Activated T-helper 2 cell treated with anti-CD3 and anti-CD28 coated beads, Interferon-gamma antibody, Interleukin-2, Interleukin-4, amounts not matched to agents 10 μg/mL and 5 μg/mL and 100 μg/mL, durations not matched to agents 14 hours and 24 hours and 36 hours (primary cell): ENCODE results near the gene PNMT. TPM values are rescaled to one million over a fixed set of nuclear protein-coding genes. Genes with fewer than 3 reads are reported as not detected.

Source experiments
- DNase-seq: peaks from one replicate; pipeline ENCODE4 v3.0.0; 2021; ENCODE audit warnings: low spot score
- H3K27ac Mint-ChIP-seq: one replicate; pipeline ENCODE4 v1.8.0; 2021; ENCODE audit warnings: mixed read lengths
- H3K27me3 Mint-ChIP-seq: one replicate; pipeline ENCODE4 v1.8.0; 2021; ENCODE audit warnings: low read depth, mixed read lengths
- H3K36me3 Mint-ChIP-seq: one replicate; pipeline ENCODE4 v1.8.0; 2021; ENCODE audit warnings: low read depth, mixed read lengths
- H3K4me1 Mint-ChIP-seq: one replicate; pipeline ENCODE4 v1.8.0; 2021; ENCODE audit warnings: low read depth, mixed read lengths
- H3K4me3 Mint-ChIP-seq: one replicate; pipeline ENCODE4 v1.8.0; 2021; ENCODE audit warnings: low read depth, mild to moderate bottlenecking, moderate library complexity, mixed read lengths
- H3K9me3 Mint-ChIP-seq: one replicate; pipeline ENCODE4 v1.8.0; 2021; ENCODE audit warnings: mixed read lengths
- intact Hi-C: fragments of 100-400 bp; cut with micrococcal nuclease; formaldehyde crosslinking; loops from one replicate; pipeline ENCODE4 v1.15.1; 2023
- total RNA-seq: library from RNA; stranded (reverse); gene quantifications from 2 replicates; pipeline ENCODE4 v1.2.3, GENCODE V29; 2022

PNMT gene
- total RNA-seq, 1 donor from 2014 or later, result not detected

DNA sequence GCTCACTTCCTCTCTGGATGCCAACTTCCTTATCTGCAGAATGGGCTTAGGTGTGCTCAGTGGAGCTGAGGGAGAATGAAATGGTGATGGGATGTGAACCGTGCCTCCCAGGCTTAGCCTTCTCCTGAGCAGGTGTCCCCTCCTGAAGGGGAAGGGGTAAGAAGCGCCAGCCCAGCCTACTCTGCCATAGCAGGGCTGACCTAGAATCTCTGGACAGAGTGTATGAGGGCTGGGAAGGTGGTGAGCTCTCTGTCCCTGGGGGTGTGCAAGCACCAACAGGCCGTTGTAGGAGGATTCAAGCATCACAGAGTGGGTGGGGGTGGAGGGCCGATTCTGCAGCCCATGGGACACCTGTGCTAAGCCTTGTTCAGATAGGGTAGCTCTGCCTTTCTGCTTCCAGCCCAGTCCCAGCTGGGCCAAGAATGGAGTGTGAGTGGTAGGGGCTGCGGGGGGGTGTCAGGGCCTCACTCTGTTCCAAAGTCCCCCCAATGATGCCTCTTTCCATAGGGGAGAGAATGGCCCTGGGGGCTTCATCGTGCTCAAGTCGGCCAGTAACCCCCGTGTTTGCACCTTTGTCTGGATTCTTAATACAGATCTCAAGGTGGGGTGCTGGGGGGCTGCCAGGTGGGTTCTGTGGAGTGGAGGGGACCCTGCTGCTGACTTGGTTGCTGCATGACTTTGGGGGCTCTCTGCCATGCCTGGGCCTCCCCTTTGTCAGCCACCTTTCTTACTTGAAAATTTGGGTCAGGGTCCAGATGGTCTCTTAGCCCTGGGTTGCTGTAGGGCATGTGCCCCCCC is 6.3 kb upstream of the PNMT start:
- no peak for DNase-seq
- Mint-ChIP-seq H3K4me3 (no peak overlapping the region), H3K4me1 (no peaks in the 10 kb centered on the region), H3K9me3 (no peaks in the 10 kb centered on the region), H3K36me3 (peaks cover 19% of the 10 kb centered on the region), H3K27me3 (peaks cover 8% of the 10 kb centered on the region), H3K27ac (no peak overlapping the region)
- intact Hi-C loops, result no loop called here

- Mint-ChIP-seq H3K4me3 (no peak overlapping the region), H3K27me3 (peaks cover 9% of the 10 kb centered on the region), H3K27ac (no peak overlapping the region), H3K9me3 (no peaks in the 10 kb centered on the region), H3K4me1 (no peaks in the 10 kb centered on the region), H3K36me3 (peaks cover 18% of the 10 kb centered on the region)
- intact Hi-C loops, result no loop called here
- no peak for DNase-seq
Observed at GRCh38 chr17:39662551-39663339, 5.5 kb upstream of the PNMT start.

DNA sequence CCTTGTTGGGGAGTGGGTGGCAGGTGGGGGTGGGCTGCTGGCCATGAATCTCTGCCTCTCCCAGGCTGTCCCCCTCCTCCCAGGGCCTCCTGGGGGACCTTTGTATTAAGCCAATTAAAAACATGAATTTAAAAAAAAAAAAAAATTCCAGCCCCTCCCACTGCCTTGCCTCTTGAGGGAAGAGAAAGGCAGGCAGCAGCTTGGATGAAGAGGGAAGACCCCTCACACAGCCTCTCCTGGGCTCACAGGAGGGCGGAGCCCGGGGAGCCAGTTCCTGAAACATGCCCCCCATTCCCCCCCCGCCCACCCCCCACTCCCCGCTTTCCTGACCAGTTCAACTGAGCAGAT is 4.9 kb upstream of the PNMT start:
- peaks cover 12% of the 10 kb centered on the region for H3K36me3 Mint-ChIP-seq
- peaks cover 9% of the 10 kb centered on the region for H3K27me3 Mint-ChIP-seq
- no peak overlapping the region for H3K27ac Mint-ChIP-seq
- intact Hi-C loops, result no loop called here
- H3K9me3 Mint-ChIP-seq, result no peaks in the 10 kb centered on the region
- H3K4me1 Mint-ChIP-seq, result no peaks in the 10 kb centered on the region
- DNase-seq, result no peak
- no peak overlapping the region for H3K4me3 Mint-ChIP-seq

- intact Hi-C loops, result no loop called here
Observed at GRCh38 chr17:39663688-39664580, 4.3 kb upstream of the PNMT start.

GRCh38 chr17:39664581-39665561 is 3.4 kb upstream of the PNMT start, which contains the start of gene TCAP:
Gene TCAP (plus strand): TSS chr17:39665349. CDS start chr17:39665360, 11 bp downstream.
- Mint-ChIP-seq H3K27me3 (peaks cover 18% of the 10 kb centered on the region), H3K27ac (no peak within 1 kb of the TSS), H3K9me3 (no peaks in the 10 kb centered on the region), H3K4me1 (peaks cover 4% of the 10 kb centered on the region), H3K4me3 (no peak within 1 kb of the TSS), H3K36me3 (peaks cover 12% of the 10 kb centered on the region)
- intact Hi-C loops, result no loop called here
- no peak for DNase-seq

More at GRCh38 chr17:39663688-39664580, 4.3 kb upstream of the PNMT start:
- H3K9me3 Mint-ChIP-seq, result no peaks in the 10 kb centered on the region
- H3K4me1 Mint-ChIP-seq, result peaks cover 4% of the 10 kb centered on the region
- H3K27ac Mint-ChIP-seq, result no peak overlapping the region
- peaks cover 12% of the 10 kb centered on the region for H3K36me3 Mint-ChIP-seq
- peaks cover 14% of the 10 kb centered on the region for H3K27me3 Mint-ChIP-seq
- DNase-seq, result no peak
- no peak overlapping the region for H3K4me3 Mint-ChIP-seq

GRCh38 chr17:39665642-39666224 is 2.5 kb upstream of the PNMT start:
- no peak overlapping the region for H3K27ac Mint-ChIP-seq
- intact Hi-C loops, result no loop called here
- H3K9me3 Mint-ChIP-seq, result no peaks in the 10 kb centered on the region
- peaks cover 22% of the 10 kb centered on the region for H3K27me3 Mint-ChIP-seq
- peaks cover 4% of the 10 kb centered on the region for H3K4me1 Mint-ChIP-seq
- peaks cover 7% of the 10 kb centered on the region for H3K36me3 Mint-ChIP-seq
- DNase-seq, result no peak
- H3K4me3 Mint-ChIP-seq, result no peak overlapping the region

DNA sequence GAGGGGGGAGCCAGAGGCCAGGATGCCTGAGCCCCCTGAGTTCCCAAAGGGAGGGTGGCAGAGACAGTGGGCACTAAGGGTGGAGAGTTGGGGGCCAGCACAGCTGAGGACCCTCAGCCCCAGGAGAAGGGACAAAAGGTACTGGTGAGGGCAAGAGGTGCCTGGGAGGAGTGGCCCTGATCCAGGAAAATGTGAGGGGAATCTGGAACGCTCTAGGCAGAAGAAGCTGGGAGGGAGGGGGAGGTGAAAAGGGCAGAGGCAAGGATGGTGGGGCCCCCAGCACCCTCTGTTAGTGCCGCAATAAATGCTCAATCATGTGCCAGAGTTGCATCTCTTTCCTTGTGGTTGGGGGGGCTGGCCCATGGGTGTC is 2.0 kb upstream of the PNMT start:
- H3K36me3 Mint-ChIP-seq, result peaks cover 2% of the 10 kb centered on the region
- peaks cover 22% of the 10 kb centered on the region for H3K27me3 Mint-ChIP-seq
- intact Hi-C loops, result no loop called here
- no peak overlapping the region for H3K27ac Mint-ChIP-seq
- H3K4me1 Mint-ChIP-seq, result peaks cover 4% of the 10 kb centered on the region
- H3K4me3 Mint-ChIP-seq, result no peak overlapping the region
- DNase-seq, result no peak
- H3K9me3 Mint-ChIP-seq, result no peaks in the 10 kb centered on the region

DNA sequence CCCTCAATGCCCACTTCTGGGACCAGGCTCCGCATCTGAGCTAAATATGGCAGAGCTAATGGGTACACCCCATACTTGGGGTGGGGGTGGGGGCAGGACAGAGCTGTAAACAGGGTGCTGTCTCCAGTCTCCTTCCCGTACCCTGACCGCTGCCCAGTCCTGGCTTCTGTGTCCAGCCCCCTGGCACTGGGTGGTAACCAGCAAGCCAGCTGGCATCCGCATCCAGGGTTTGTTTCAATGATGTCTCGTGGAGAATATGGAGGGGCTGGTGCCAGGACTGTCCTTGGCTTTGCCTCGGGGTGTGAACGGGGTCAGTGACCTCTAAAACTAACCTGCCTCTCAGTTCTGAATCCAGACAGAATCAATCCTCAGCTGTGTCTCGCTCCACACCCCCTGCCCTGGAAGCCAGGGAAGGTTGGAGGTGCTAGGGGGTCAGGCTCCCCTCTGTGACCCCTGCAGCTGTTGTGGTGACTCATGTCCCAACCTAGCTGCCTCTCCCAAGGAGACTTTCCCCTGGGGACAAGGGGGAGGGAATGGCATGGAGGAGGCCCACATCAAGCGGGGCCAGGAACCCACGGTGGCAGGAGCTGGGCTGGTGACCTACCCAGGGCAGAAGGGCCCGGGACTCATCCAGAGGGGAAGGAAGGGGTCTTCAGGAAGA is 1.5 kb upstream of the PNMT start:
- intact Hi-C loops, result no loop called here

GRCh38 chr17:39667262-39667944 is 850 bp upstream of the PNMT start:
- no peak for DNase-seq
- intact Hi-C loops, result no loop called here

More for the DNA sequence above, 1.5 kb upstream of the PNMT start:
- Mint-ChIP-seq H3K36me3 (no peaks in the 10 kb centered on the region), H3K4me3 (no peak overlapping the region), H3K27me3 (peaks cover 22% of the 10 kb centered on the region), H3K27ac (no peak overlapping the region), H3K4me1 (peaks cover 4% of the 10 kb centered on the region), H3K9me3 (no peaks in the 10 kb centered on the region)
- no peak for DNase-seq

DNA sequence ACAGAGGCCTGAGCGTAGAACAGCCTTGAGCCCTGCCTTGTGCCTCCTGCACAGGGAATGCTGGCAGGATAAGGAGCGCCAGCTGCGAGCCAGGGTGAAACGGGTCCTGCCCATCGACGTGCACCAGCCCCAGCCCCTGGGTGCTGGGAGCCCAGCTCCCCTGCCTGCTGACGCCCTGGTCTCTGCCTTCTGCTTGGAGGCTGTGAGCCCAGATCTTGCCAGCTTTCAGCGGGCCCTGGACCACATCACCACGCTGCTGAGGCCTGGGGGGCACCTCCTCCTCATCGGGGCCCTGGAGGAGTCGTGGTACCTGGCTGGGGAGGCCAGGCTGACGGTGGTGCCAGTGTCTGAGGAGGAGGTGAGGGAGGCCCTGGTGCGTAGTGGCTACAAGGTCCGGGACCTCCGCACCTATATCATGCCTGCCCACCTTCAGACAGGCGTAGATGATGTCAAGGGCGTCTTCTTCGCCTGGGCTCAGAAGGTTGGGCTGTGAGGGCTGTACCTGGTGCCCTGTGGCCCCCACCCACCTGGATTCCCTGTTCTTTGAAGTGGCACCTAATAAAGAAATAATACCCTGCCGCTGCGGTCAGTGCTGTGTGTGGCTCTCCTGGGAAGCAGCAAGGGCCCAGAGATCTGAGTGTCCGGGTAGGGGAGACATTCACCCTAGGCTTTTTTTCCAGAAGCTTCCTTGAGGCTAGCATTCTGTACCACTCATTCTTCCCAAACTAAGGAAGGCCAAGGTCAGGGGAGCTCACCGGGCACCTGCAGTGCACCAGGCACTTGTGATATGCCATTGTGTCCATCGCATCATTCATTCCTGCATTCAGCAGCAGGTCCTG is 1.9 kb downstream of the PNMT start:
- H3K9me3 Mint-ChIP-seq, result no peaks in the 10 kb centered on the region

More at GRCh38 chr17:39667262-39667944, 850 bp upstream of the PNMT start:
- H3K4me1 Mint-ChIP-seq, result peaks cover 6% of the 10 kb centered on the region
- H3K27ac Mint-ChIP-seq, result no peak overlapping the region
- peaks cover 22% of the 10 kb centered on the region for H3K27me3 Mint-ChIP-seq
- H3K4me3 Mint-ChIP-seq, result no peak overlapping the region
- H3K9me3 Mint-ChIP-seq, result no peaks in the 10 kb centered on the region
- no peaks in the 10 kb centered on the region for H3K36me3 Mint-ChIP-seq

More for the DNA sequence above, 1.9 kb downstream of the PNMT start:
- intact Hi-C loops, result loop anchor here (2.0 kb wide), 1 partner anchor 47 kb away; no protein-coding TSS in a partner anchor
- peaks cover 22% of the 10 kb centered on the region for H3K27me3 Mint-ChIP-seq
- no peaks in the 10 kb centered on the region for H3K36me3 Mint-ChIP-seq
- no peak for DNase-seq
- no peak overlapping the region for H3K4me3 Mint-ChIP-seq
- H3K27ac Mint-ChIP-seq, result no peak overlapping the region
- H3K4me1 Mint-ChIP-seq, result peaks cover 6% of the 10 kb centered on the region
